Caco-2 (cell line): ENCODE measurements around the gene GLIS1. TPM values are rescaled to one million over a fixed set of nuclear protein-coding genes. Genes with fewer than 3 reads are reported as not detected.

Experiments used
- BruUV-seq: library from RNA; stranded (reverse); fragments of 400-500 nt; replicated peaks from 2 replicates; lab custom pipeline; 2021; lab: Mats Ljungman, UMichigan
- CTCF ChIA-PET: fragments of 300-600 bp; sonication (Branson Sonifier 250); formaldehyde crosslinking; loops from one replicate; lab custom pipeline; 2022; ENCODE audit warnings: antibody characterized with exemption; lab: Charles Lee
- POLR2A ChIA-PET: fragments of 300-600 bp; sonication (Branson Sonifier 250); formaldehyde crosslinking; loops from one replicate; lab custom pipeline; 2022; ENCODE audit warnings: antibody characterized with exemption; lab: Charles Lee
- DNase-seq, 2 experiments: peaks; one replicate each; pipeline versions ENCODE4 v3.0.0 to v3.0.0-alpha.2; 2020 to 2022
- H3K27me3 ChIP-seq: replicated peaks from 2 replicates; pipeline ENCODE4 v1.6.0; 2011; ENCODE audit warnings: low read length; ENCODE audit not compliant: control insufficient read depth, insufficient read depth
- H3K36me3 ChIP-seq: 2 replicates; pipeline ENCODE4 v1.5.1; 2011; ENCODE audit warnings: low read length; ENCODE audit not compliant: control insufficient read depth, insufficient read depth
- H3K4me1 ChIP-seq: fragments of 250-450 bp; sonication (Bioruptor Pico); 2 replicates; pipeline ENCODE4 v1.5.1; 2020; ENCODE audit warnings: mild to moderate bottlenecking
- H3K4me3 ChIP-seq: 2 replicates; pipeline ENCODE4 v1.5.1; 2011; ENCODE audit warnings: low read depth, mild to moderate bottlenecking, control low read depth, low read length
- H3K9me3 ChIP-seq: fragments of 250-450 bp; sonication (Bioruptor Pico); 2 replicates; pipeline ENCODE4 v1.5.1; 2020; ENCODE audit warnings: mild to moderate bottlenecking, moderate library complexity
- H3K27ac Mint-ChIP-seq: one replicate; pipeline ENCODE4 v1.8.0; 2022; ENCODE audit warnings: mixed read lengths; ENCODE audit not compliant: unreplicated experiment
- H3K27me3 Mint-ChIP-seq: one replicate; pipeline ENCODE4 v1.8.0; 2022; ENCODE audit warnings: mixed read lengths; ENCODE audit not compliant: insufficient read depth, unreplicated experiment
- H3K36me3 Mint-ChIP-seq: one replicate; pipeline ENCODE4 v1.8.0; 2022; ENCODE audit warnings: mild to moderate bottlenecking, mixed read lengths; ENCODE audit not compliant: insufficient read depth, unreplicated experiment
- H3K4me1 Mint-ChIP-seq: one replicate; pipeline ENCODE4 v1.8.0; 2022; ENCODE audit warnings: low read depth, mixed read lengths; ENCODE audit not compliant: unreplicated experiment
- H3K4me3 Mint-ChIP-seq: one replicate; pipeline ENCODE4 v1.8.0; 2022; ENCODE audit warnings: mild to moderate bottlenecking, moderate library complexity, mixed read lengths; ENCODE audit not compliant: unreplicated experiment
- H3K9me3 Mint-ChIP-seq: one replicate; pipeline ENCODE4 v1.8.0; 2022; ENCODE audit warnings: mixed read lengths; ENCODE audit not compliant: unreplicated experiment
- CTCF ChIP-seq, 2 experiments: fragments of 200-600 bp in 1 of 2; IDR thresholded peaks; 1 replicate in 1 of 2; 2 replicates in 1 of 2; pipeline versions ENCODE4 v1.5.1 to v1.8.0; 2011 to 2022; ENCODE audit warnings: antibody characterized with exemption in 1 of 2, control low read depth in 1 of 2, inconsistent platforms in 1 of 2, low read depth in 1 of 2, low read length in 1 of 2, mild to moderate bottlenecking in 1 of 2, moderate library complexity in 1 of 2; ENCODE audit not compliant: insufficient read depth in 1 of 2, severe bottlenecking in 1 of 2, unreplicated experiment in 1 of 2
- intact Hi-C: fragments of 100-400 bp; cut with micrococcal nuclease; formaldehyde crosslinking; loops from one replicate; pipeline ENCODE4 v1.10.0; 2022; ENCODE audit not compliant: unreplicated experiment
- total RNA-seq: library from RNA; stranded (reverse); gene quantifications from 2 replicates; pipeline ENCODE4 v1.2.3, GENCODE V29; 2022

The GLIS1 gene
- total RNA-seq, 1 experiment from 2014 or later = not detected

GRCh38 chr1:53608676-53609075 lies 130.3 kb downstream of the GLIS1 start:
- Histone ChIP-seq H3K9me3 (no peaks in the 10 kb centered on the region), H3K4me1 (no peaks in the 10 kb centered on the region), H3K4me3 (no peak overlapping the region), H3K36me3 (no peaks in the 10 kb centered on the region), H3K27me3 (no peaks in the 10 kb centered on the region)
- DNase-seq = no peak
- Mint-ChIP-seq H3K9me3 (peaks cover 12% of the 10 kb centered on the region), H3K4me1 (no peaks in the 10 kb centered on the region), H3K27me3 (peaks cover 10% of the 10 kb centered on the region), H3K4me3 (no peak overlapping the region), H3K27ac (no peak overlapping the region), H3K36me3 (no peaks in the 10 kb centered on the region)
- no TSS peak for BruUV-seq
- intact Hi-C loops = no loop called here
- no peak for TF ChIP-seq CTCF (IDR thresholded peaks at IDR 0.05; ENCODE audit: insufficient read depth in 1 of 2, low read depth in 1 of 2, low read length in 1 of 2, severe bottlenecking in 1 of 2, unreplicated experiment in 1 of 2)
- ChIA-PET POLR2A (no interaction called here), CTCF (no interaction called here)

- H3K27me3 ChIP-seq = no peaks in the 10 kb centered on the region
- no peak overlapping the region for H3K4me3 ChIP-seq
- BruUV-seq = no TSS peak
- H3K36me3 ChIP-seq = no peaks in the 10 kb centered on the region
- DNase-seq = no peak
- Mint-ChIP-seq H3K27me3 (peaks cover 10% of the 10 kb centered on the region), H3K4me1 (no peaks in the 10 kb centered on the region), H3K36me3 (no peaks in the 10 kb centered on the region), H3K27ac (no peak overlapping the region), H3K4me3 (no peak overlapping the region), H3K9me3 (peaks cover 12% of the 10 kb centered on the region)
- no peak for TF ChIP-seq CTCF (IDR thresholded peaks at IDR 0.05; ENCODE audit: insufficient read depth in 1 of 2, low read depth in 1 of 2, low read length in 1 of 2, severe bottlenecking in 1 of 2, unreplicated experiment in 1 of 2)
- intact Hi-C loops = no loop called here
- no peaks in the 10 kb centered on the region for H3K9me3 ChIP-seq
- ChIA-PET POLR2A (no interaction called here), CTCF (interaction anchor here (1.0 kb wide), 1 partner anchor 122 kb away, joined by 3 read pairs; no protein-coding TSS in a partner anchor)
- H3K4me1 ChIP-seq = no peaks in the 10 kb centered on the region
Measured at GRCh38 chr1:53608071-53608470, 130.9 kb downstream of the GLIS1 start.

- Mint-ChIP-seq H3K4me3 (no peak overlapping the region), H3K27ac (no peak overlapping the region)
- no peak for TF ChIP-seq CTCF (IDR thresholded peaks at IDR 0.05; ENCODE audit: insufficient read depth in 1 of 2, low read depth in 1 of 2, low read length in 1 of 2, severe bottlenecking in 1 of 2, unreplicated experiment in 1 of 2)
Measured at GRCh38 chr1:53606651-53607051, 132.3 kb downstream of the GLIS1 start.

More at GRCh38 chr1:53606651-53607051, 132.3 kb downstream of the GLIS1 start:
- no peaks in the 10 kb centered on the region for H3K36me3 Mint-ChIP-seq
- no peaks in the 10 kb centered on the region for H3K4me1 Mint-ChIP-seq
- peaks cover 6% of the 10 kb centered on the region for H3K27me3 Mint-ChIP-seq
- H3K4me3 ChIP-seq = no peak overlapping the region
- H3K36me3 ChIP-seq = no peaks in the 10 kb centered on the region
- no peaks in the 10 kb centered on the region for H3K4me1 ChIP-seq
- ChIA-PET CTCF (no interaction called here), POLR2A (no interaction called here)
- H3K9me3 Mint-ChIP-seq = peaks cover 12% of the 10 kb centered on the region
- no peaks in the 10 kb centered on the region for H3K9me3 ChIP-seq
- H3K27me3 ChIP-seq = no peaks in the 10 kb centered on the region
- intact Hi-C loops = no loop called here
- no TSS peak for BruUV-seq
- DNase-seq = no peak
